Measurements from ENCODE around the gene SARS1.

Gene SARS1

DNA sequence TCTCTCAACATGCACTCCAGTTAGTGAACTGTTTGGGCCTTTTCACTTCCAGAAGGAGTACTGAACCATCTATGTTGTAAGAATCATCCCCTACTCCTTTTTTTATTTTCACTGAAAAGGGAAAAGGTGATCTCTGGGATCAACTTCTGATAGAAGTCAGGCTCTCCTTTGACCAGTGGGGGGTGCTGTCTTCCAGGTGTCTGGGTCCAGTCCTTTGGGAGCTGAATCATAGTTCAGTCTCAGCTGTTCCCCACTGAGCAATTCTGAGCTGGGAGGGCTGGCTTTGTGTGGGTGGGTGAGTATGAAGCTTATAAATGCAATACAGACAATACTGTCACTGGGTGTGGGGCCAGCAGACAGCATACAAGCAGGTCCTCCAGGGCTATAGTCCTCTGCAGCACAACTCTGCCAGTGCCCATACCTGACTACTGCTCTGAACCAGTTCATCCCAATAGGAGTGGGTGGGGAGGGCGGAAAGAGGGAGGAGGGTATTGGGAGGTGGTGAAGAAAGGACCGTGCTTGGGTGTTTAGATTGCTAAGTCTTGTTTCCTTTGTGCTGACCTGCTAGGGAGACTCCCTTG, 12.5 kb upstream of the SARS1 start:
- H3K9ac ChIP-seq: no peak overlapping the region
- no peaks in the 10 kb centered on the region for H3K36me3 ChIP-seq (ENCODE audit: control insufficient read depth, insufficient read depth, low read length)
- H3K4me1 ChIP-seq: no peaks in the 10 kb centered on the region
- TF ChIP-seq, protein P1, sequence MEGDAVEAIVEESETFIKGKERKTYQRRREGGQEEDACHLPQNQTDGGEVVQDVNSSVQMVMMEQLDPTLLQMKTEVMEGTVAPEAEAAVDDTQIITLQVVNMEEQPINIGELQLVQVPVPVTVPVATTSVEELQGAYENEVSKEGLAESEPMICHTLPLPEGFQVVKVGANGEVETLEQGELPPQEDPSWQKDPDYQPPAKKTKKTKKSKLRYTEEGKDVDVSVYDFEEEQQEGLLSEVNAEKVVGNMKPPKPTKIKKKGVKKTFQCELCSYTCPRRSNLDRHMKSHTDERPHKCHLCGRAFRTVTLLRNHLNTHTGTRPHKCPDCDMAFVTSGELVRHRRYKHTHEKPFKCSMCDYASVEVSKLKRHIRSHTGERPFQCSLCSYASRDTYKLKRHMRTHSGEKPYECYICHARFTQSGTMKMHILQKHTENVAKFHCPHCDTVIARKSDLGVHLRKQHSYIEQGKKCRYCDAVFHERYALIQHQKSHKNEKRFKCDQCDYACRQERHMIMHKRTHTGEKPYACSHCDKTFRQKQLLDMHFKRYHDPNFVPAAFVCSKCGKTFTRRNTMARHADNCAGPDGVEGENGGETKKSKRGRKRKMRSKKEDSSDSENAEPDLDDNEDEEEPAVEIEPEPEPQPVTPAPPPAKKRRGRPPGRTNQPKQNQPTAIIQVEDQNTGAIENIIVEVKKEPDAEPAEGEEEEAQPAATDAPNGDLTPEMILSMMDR (IDR thresholded peaks at IDR 0.05): no peak
- H3K79me2 ChIP-seq: no peaks in the 10 kb centered on the region
- H3K9me3 ChIP-seq (ENCODE audit: control insufficient read depth, low read length): no peaks in the 10 kb centered on the region
- no peaks in the 10 kb centered on the region for H3K27me3 ChIP-seq (ENCODE audit: control insufficient read depth, insufficient read depth, low read length)
- no peak overlapping the region for H3K27ac ChIP-seq
- no peak overlapping the region for H3K4me3 ChIP-seq (ENCODE audit: low read depth, low read length)
- H3K4me2 ChIP-seq (ENCODE audit: low read length): no peak overlapping the region
- H2AFZ ChIP-seq: no peak overlapping the region

DNA sequence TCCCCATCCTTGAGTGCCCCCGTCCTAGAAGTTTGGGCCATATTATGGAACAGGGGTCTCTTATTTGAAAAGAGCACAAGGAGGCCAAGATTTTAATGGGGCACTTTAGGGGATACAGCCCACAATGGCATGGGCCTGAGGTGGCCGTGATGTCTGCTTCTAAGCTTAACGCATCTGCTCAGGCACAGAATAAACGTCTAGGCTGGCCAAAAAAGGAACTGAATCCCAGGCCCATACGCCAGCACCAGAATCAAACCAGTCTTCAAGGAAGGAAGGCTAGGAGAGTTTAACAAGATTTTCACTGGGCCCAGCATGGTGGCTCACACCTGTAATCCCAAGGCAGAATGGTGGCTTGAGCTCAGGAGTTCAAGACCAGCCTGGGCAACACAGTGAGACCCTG, 9.2 kb upstream of the SARS1 start:
- Histone ChIP-seq H3K27ac (no peak overlapping the region), H3K27me3 (ENCODE audit: control insufficient read depth, insufficient read depth, low read length) (no peaks in the 10 kb centered on the region), H3K4me3 (ENCODE audit: low read depth, low read length) (no peak overlapping the region), H3K4me1 (no peaks in the 10 kb centered on the region), H3K79me2 (no peaks in the 10 kb centered on the region), H3K9ac (no peak overlapping the region), H2AFZ (no peak overlapping the region), H3K4me2 (ENCODE audit: low read length) (no peak overlapping the region), H3K9me3 (ENCODE audit: control insufficient read depth, low read length) (no peaks in the 10 kb centered on the region), H3K36me3 (ENCODE audit: control insufficient read depth, insufficient read depth, low read length) (no peaks in the 10 kb centered on the region)
- TF ChIP-seq, protein P1 (IDR thresholded peaks at IDR 0.05): no peak

DNA sequence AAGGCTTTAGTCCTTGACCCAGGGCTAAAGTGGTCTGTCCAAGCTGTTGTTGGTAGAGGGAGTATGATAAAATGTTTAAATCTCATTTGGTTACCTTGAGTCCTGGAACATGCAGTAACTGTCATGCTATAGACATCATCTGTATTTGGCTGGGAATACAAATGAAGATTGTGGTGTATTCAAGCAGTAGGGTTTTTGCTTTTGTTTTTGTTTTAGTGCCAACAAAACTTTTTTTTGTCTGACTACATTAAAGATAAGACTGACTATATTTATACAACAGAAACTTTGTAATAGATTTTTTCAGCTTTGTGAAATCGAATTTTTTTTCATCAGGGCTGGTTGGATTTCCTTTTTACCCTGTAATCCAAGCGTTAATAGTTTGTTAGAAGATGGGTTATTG, 7.4 kb upstream of the SARS1 start:
- Histone ChIP-seq H3K27me3 (ENCODE audit: control insufficient read depth, insufficient read depth, low read length) (no peaks in the 10 kb centered on the region), H3K36me3 (ENCODE audit: control insufficient read depth, insufficient read depth, low read length) (no peaks in the 10 kb centered on the region), H3K79me2 (no peaks in the 10 kb centered on the region), H3K9ac (no peak overlapping the region), H3K9me3 (ENCODE audit: control insufficient read depth, low read length) (no peaks in the 10 kb centered on the region), H2AFZ (no peak overlapping the region), H3K4me1 (no peaks in the 10 kb centered on the region), H3K4me3 (ENCODE audit: low read depth, low read length) (no peak overlapping the region), H3K27ac (no peak overlapping the region), H3K4me2 (ENCODE audit: low read length) (no peak overlapping the region)
- TF ChIP-seq, protein P1 (IDR thresholded peaks at IDR 0.05): no peak

DNA sequence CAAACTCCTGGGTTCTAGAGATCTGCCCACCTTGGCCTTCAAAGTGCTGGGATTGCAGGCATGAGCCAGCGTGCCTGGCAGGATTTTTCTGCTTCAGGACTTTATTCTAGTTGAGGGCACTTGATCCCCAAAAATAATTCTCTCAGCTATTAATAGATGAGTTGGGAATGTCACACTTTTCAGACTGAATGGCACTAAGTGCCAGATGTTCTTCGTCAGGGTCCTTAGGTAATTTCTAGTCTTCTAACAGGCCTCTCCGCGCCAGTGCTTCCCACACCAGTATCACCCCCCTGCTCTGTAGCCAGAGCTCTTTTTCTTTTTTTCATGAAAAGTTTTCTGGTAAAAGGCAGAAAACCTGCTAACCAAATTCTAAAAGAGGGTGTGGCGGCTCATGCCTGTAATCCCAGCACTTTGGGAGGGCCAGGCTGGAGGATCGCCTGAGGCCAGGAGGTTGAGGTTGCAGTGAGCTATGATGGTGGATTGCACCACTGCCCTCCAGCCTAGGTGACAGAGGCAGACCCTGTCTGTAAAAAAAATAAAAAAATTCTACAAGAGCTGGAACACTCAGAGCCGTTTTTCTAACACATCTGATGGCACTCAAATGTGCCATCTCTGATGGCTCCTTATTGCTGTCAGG, 6.1 kb upstream of the SARS1 start:
- TF ChIP-seq, protein P1 (IDR thresholded peaks at IDR 0.05): no peak
- no peak overlapping the region for H3K4me3 ChIP-seq (ENCODE audit: low read depth, low read length)
- no peaks in the 10 kb centered on the region for H3K4me1 ChIP-seq
- no peaks in the 10 kb centered on the region for H3K9me3 ChIP-seq (ENCODE audit: control insufficient read depth, low read length)
- no peaks in the 10 kb centered on the region for H3K79me2 ChIP-seq
- H3K27me3 ChIP-seq (ENCODE audit: control insufficient read depth, insufficient read depth, low read length): no peaks in the 10 kb centered on the region
- H3K27ac ChIP-seq: no peak overlapping the region
- H3K4me2 ChIP-seq (ENCODE audit: low read length): no peak overlapping the region
- no peak overlapping the region for H2AFZ ChIP-seq
- no peaks in the 10 kb centered on the region for H3K36me3 ChIP-seq (ENCODE audit: control insufficient read depth, insufficient read depth, low read length)
- H3K9ac ChIP-seq: no peak overlapping the region

DNA sequence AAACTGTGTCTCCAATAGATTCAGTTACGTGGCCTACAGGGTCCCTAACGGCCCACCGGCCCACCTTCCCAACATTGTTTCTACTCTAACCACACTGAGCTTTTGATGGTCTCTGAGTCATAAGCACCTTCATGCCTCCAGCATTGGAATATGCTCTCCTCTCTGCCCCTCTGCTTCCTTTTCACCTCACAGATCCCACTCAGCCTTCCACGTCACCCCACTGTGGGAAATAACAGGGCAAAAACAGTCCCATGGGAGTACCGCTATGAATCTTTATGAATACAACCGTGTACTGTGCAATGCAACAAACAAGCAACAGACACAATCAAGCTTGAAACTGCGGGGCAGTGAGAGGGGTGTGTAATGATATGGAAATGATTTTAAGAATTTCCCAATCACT, 5.3 kb upstream of the SARS1 start:
- Histone ChIP-seq H3K4me3 (ENCODE audit: low read depth, low read length) (no peak overlapping the region), H3K9me3 (ENCODE audit: control insufficient read depth, low read length) (no peaks in the 10 kb centered on the region), H2AFZ (no peak overlapping the region), H3K4me1 (no peaks in the 10 kb centered on the region), H3K79me2 (no peaks in the 10 kb centered on the region), H3K9ac (no peak overlapping the region), H3K4me2 (ENCODE audit: low read length) (no peak overlapping the region), H3K27me3 (ENCODE audit: control insufficient read depth, insufficient read depth, low read length) (no peaks in the 10 kb centered on the region), H3K27ac (no peak overlapping the region), H3K36me3 (ENCODE audit: control insufficient read depth, insufficient read depth, low read length) (no peaks in the 10 kb centered on the region)
- TF ChIP-seq, protein P1 (IDR thresholded peaks at IDR 0.05): no peak
